ENCODE data around the gene MAP2K1. TPM values are rescaled to one million over a fixed set of nuclear protein-coding genes. Genes with fewer than 3 reads are reported as not detected.

The MAP2K1 gene
- total and polyA plus RNA-seq, 9 of the 15 experiments (the other 6 are each of a cell fraction or from before 2014, with no cell fraction given): 7.5 to 58.3 (median 30.0) TPM

- no peak for TF ChIP-seq CHAMP1 (IDR thresholded peaks at IDR 0.05)
- TF ChIP-seq NFIC (IDR thresholded peaks at IDR 0.05): no peak
- TF ChIP-seq KAT7 (CRISPR knock-in tag; IDR thresholded peaks at IDR 0.05; ENCODE audit: borderline replicate concordance): no peak
- TF ChIP-seq HDAC8 (tag; IDR thresholded peaks at IDR 0.05): no peak
- no peak for TF ChIP-seq SPI1 (IDR thresholded peaks at IDR 0.05; ENCODE audit: borderline replicate concordance, low read depth, low read length)
- TF ChIP-seq HDAC1 (IDR thresholded peaks at IDR 0.05): no peak
Measured at GRCh38 chr15:66429546-66429945, 42.8 kb downstream of the MAP2K1 start (continued).

- 43% methylated on average over 3 of the region's 3 CpGs for WGBS (ENCODE audit: insufficient coverage, low coverage, missing lambda C conversion rate)
- Histone ChIP-seq H3K4me2 (ENCODE audit: insufficient read depth, low read length) (no peak overlapping the region), H3K9me1 (ENCODE audit: control insufficient read depth, insufficient read depth, low read length) (peaks cover 6% of the 10 kb centered on the region), H3K4me3 (no peak overlapping the region), H3K9me3 (replicated peaks; ENCODE audit: control insufficient read depth, insufficient read depth, low read depth, low read length) (no peaks in the 10 kb centered on the region), H2AFZ (ENCODE audit: low read depth, low read length) (no peak overlapping the region), H3K4me1 (replicated peaks in 1 of 2; ENCODE audit: control insufficient read depth in 2 of 2, insufficient read depth in 2 of 2, low read length in 2 of 2) (peaks cover 0 to 6% of the 10 kb centered on the region in 2 experiments; a peak in 2 of 5 replicates), H3K9ac (ENCODE audit: insufficient read depth in 1 of 2, low read depth in 2 of 2, low read length in 2 of 2) (no peak overlapping the region), H3K27me3 (ENCODE audit: control insufficient read depth in 2 of 2, insufficient read depth in 2 of 2, low read length in 2 of 2) (no peaks in the 10 kb centered on the region), H3K79me2 (ENCODE audit: control insufficient read depth, insufficient read depth, low read length) (peaks cover 60% of the 10 kb centered on the region), H4K20me1 (replicated peaks; ENCODE audit: control insufficient read depth, insufficient read depth, low read length) (peaks cover 20% of the 10 kb centered on the region), H3K27ac (ENCODE audit: extremely low read depth, low read depth, low read length) (no peak overlapping the region), H3K36me3 (ENCODE audit: control insufficient read depth, insufficient read depth, low read length) (peaks cover 7% of the 10 kb centered on the region; the same call in 2 of the 3 replicates)
- CTCF ChIA-PET (ENCODE audit: low intra/inter-chr PET ratio): no interaction called here
- BruUV-seq (replicated peaks): no TSS peak
- POLR2A ChIA-PET: no interaction called here
- ATAC-seq (no peak), FAIRE-seq (no peak), DNase-seq (ENCODE audit: extremely low read depth in 1 of 4, low spot score in 3 of 4) (no peak)
- intact Hi-C loops (cut with micrococcal nuclease): no loop called here
- in situ Hi-C loops (cut with MboI): no loop called here
- TF ChIP-seq NCOA4 (IDR thresholded peaks at IDR 0.05; ENCODE audit: partially characterized antibody) (no peak), KDM1A (IDR thresholded peaks at IDR 0.05) (no peak), U2AF2 (optimal IDR thresholded peaks at IDR 0.05; ENCODE audit: low read depth, low read length) (no peak), PTBP1 (IDR thresholded peaks at IDR 0.05; ENCODE audit: low read depth, low read length) (no peak), ZNF407 (IDR thresholded peaks at IDR 0.05; ENCODE audit: low read depth) (no peak)
Measured at GRCh38 chr15:66430627-66431255, 44.0 kb downstream of the MAP2K1 start.
